Measurements from ENCODE around the gene CT55.
"Not testable (repeated sequence)": the region's sequence is repeated elsewhere in the genome, so short reads cannot be mapped to it uniquely, and the experiment has no call there.

The CT55 gene, protein sequence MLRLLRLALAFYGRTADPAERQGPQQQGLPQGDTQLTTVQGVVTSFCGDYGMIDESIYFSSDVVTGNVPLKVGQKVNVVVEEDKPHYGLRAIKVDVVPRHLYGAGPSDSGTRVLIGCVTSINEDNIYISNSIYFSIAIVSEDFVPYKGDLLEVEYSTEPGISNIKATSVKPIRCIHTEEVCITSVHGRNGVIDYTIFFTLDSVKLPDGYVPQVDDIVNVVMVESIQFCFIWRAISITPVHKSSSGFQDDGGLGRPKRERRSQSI

DNA sequence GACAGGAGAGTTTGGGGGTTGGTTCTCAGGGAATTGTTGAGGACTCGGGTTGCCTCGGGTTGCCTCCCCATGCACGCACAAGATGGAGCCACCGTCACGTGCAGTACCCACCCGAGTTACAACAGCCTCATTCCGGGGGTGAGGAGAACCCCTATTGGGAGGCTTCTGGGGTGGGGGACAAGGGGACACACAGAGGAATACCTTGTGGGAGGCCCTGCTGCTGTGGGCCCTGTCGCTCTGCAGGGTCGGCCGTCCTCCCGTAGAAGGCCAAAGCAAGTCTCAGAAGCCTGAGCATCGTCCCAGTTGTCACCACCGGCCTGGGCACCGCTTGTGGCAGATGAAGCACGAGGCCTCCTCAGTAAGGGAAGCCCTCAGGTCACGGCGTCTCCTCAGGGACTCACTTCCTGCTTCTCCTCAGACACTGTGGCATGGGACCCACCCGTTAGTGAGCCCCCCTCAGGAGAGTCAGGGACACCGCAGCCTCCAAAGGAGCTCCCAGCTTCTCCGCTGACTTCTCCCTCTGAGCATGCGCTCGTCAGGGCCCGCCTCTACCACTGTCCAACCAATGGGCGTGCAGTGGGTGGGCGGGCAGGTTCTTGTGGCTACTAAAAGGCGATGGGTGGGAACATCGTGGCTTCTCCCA lies at the start of gene CT55:
CT55 (minus strand) TSS at position 522 of the 643 bp plus-strand sequence; CDS start at position 295, 227 bp downstream.
- no peak for DNase-seq (ENCODE audit: low spot score)

DNA sequence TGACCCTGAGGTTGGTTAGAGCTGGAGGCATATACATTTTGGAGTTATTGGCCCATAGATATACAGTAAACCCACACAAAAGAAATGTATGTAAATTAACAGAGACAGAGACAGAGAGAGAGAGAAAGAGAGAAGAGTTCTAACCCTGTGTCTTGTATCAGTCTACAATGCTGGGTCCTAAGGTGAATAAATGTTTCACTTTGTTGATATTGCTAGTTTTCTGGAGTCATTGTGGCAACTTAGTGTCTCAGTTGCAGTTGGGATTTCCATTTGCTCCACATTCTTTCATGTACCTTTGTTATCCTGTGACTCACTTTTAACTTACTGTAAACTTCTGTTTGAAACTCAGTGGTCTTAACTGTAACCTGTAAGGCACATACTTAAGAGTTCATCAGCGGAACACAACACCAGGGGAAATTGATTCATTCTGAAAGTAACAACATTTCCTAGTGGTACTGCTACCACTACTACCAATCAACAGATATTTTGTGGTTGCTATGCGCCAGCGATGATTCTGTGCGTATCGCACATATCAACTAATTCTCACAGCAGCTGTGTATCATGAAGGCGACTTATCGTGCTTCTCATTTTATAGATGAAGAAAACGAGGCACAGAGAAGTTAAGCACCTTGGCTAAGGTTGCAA lies 42.1 kb upstream of the CT55 start:
- no peak for DNase-seq (ENCODE audit: low spot score)

DNA sequence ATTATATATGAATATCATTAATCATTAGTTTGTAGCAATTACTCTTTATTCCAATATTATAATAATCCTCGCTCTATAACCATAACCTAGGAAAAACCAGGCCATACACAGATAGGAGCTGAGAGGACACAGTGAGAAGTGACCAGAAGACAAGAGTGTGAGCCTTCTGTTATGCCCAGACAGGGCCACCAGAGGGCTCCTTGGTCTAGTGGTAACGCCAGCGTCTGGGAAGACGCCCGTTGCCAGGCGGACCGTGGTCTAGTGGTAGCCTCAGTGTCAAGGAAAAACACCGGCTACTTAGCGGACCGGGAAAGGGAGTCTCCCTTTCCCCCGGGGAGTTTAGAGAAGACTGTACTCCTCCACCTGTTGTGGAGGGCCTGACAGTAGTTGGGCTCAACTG lies 35.2 kb upstream of the CT55 start:
- not testable (repeated sequence) for DNase-seq (ENCODE audit: low spot score)

DNA sequence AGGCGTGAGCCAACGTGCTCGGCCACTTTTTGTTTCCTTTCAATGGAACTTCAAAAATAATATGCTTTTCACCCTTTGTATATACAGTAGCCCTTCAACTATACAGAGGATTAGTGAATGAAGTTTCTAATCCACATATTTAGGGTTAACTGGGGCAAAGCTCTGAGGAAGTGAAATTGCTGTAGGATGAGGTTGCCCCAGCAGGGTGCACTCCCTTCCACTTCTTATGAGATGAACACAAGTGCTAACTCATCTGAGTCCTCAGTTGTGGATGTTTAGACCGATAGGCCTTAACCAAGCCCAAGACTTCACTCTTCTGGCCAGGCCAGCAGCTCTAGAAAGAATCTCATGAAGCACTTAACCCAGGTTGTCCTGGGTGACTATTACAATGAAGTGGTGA lies 29.1 kb upstream of the CT55 start:
- DNase-seq (ENCODE audit: low spot score), result no peak

DNA sequence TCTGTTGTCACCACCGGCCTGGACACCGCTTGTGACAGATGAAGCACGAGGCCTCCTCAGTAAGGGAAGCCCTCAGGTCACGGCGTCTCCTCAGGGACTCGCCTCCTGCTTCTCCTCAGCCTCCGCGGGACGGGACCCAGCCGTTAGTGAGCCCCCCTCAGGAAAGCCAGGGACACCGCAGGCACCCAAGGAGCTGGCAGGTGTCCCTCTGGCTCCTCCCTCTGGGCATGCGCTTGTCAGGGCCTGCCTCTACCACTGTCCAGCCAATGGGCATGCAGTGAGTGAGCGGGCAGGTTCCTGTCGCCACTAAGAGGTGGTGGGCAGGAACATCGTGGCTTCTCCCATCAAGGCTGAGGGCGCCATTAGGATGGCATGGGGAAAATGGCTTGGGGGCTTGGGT lies 23.5 kb upstream of the CT55 start:
- DNase-seq (ENCODE audit: low spot score), result no peak

DNA sequence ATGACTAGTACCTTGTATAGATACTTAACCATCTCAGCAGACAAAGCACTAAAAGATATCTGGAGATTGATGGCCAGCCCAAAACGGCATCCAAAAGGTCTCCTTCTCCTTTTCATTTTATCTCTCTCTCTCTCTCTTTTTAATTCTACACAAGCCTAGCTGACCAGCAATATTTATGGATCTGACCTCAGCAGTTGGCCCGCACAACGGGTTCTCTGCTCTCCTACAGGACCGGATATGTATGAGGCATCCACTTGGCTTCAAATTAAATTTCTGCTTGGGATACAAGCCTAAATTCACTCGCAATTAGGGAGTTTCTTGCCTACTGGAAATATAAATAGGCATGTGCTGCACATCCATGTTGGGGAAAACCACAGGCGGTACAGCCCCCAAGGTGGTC lies 22.5 kb upstream of the CT55 start:
- no peak for DNase-seq (ENCODE audit: low spot score)

DNA sequence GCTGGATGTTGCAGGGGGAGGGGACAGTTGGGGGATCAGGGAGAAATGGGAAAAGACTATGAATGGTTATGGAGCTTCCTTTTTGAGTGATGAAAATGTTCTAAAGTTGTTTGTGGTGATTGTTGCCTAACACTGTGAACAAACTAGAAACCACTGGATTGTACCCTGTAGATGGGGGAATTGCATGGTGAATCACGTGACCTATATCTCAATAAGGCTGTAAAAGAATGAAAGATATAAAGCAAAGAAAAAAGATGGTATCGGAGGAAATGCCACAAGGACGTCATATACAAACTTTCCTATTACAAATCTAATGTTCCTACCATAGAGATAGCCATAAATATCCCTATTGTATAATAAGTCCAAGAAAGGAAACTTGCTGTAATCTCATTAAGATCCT lies 20.6 kb upstream of the CT55 start:
- DNase-seq (ENCODE audit: low spot score), result no peak

DNA sequence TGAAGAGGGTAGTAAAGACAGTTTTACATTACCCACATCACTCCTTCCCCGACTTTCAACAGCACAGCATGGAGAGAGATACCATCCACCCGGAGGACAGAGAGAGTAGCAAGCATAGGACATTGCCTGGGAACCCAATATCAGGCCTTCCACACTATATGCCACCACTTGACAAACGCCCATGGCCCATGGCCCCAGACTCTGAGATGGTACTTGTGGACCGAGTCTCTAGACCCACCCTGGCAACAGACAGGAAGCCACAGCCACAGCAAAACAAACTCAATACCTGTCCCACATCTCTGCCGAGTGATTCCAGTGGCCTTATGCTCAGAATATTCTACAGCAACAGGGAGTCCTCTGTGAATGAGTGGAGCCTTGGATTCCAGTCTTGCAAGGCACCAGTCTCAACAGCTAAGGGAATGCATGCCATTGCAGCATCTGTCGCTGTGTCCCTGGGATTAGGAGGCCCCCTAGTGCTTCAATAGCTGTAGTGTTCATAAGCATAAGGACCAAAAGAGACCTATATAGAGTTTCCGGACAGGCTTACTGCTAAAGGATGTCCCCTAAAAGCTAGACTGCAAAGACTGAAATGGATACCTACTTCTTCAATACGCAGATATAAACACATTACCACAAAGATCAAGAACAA lies 14.7 kb upstream of the CT55 start:
- no peak for DNase-seq (ENCODE audit: low spot score)

DNA sequence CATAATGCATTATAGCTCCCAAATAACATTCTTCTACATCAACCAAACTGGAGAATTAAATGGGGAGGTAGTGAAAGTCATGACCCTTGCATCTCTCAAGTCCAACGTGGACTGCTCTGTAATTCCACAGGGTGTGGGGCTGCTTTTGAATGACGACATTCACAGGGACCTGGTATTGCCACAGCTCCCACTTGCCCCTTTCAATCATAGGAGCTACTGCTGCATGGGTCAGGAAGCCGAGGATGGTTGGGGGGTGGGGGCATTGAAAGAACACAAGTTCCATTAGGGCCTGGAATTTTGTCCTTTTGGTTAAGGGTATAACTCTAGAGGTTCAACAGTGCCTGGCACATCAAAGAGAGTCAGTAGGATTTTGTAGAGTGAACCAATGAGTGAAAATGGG lies 7.4 kb upstream of the CT55 start:
- DNase-seq (ENCODE audit: low spot score), result no peak

DNA sequence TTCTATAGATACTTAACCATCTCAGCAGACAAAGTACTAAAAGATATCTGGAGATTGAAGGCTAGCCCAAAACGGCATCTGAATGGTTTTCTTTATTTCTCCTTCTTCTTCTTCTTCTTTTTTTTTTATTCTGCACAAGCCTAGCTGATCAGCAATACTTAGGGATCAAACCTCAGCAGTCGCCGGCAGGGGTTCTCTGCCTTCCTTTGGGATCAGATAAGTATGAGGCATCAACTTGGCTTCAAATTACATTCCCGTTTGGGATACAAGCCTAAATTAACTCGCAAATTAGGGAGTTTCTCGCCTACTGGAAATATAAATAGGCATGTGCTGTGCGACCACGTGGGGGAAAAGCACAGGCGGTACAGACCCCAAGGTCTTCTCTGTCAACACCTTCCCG lies 730 bp downstream of the CT55 start:
- DNase-seq (ENCODE audit: low spot score), result no peak

DNA sequence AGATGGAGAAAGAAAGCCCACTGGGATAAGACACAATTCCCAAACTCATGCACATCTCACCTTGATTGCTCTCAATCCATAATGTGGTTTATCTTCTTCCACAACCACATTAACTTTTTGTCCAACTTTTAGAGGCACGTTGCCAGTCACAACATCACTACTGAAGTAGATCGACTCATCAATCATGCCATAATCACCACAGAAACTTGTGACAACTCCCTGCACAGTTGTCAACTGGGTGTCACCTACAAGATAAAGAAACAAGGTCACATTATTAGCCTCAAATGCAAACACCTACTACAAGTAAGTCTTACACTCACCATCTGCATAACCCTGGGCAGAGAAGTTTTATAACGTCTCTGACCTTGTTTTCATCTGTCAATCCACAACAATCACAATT lies 1.7 kb downstream of the CT55 start:
- DNase-seq (ENCODE audit: low spot score), result not testable (repeated sequence)

DNA sequence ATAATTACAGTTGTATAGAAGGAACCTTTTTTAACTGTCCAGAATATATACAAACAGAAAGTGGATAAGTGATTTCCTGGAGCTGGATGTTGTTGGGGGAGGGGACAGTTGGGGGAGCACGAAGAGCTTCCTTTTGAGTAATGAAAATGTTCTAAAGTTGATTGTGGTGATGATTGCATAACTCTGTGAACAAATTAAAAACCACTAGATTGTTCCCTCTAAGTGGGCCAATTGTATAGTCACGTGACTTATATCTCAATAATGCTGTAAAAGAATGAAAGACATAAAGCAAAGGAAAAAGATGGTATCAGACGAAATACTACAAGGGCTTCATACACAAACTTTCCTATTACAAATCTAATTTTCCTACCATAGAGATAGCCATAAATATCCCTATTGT lies 2.7 kb downstream of the CT55 start:
- no peak for DNase-seq (ENCODE audit: low spot score)

DNA sequence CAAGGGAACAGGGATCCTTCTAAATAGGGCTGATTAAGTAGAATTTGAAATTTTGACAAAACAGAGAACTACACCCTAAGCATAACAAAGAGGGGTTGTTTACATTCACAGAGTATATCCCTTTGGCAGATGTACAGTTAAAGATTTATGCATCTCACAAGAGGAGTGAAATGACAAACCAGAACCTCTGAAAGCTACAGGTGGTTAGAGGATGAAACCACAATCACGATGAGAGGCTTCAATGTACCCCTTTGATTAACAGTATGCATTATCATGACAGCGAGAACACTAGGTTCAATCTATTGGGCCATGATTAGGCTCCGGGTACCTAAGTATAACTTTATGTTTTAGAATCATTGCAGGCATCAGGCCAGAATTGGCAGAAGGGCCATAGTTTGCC lies 16.5 kb downstream of the CT55 start:
- DNase-seq (ENCODE audit: low spot score), result not testable (repeated sequence)

DNA sequence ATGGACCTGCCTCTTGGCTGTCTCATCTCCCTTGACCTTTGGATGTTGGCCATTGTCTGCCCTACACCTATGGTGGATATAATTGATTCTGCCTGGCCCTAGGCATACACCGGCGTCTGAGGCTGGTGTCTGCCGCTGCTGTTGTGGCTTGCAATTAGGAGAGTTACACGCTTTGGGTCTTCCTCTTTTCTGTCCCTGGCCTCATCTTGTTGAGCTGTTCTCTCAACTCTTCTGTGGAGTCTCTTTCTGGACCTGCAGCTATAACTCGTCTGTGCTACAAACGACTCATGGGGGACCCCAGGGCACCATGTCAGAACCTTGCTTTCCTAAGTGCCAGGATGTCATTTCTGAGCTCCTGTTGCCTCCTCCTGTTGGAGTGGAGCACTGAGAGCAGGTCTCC lies 45.1 kb downstream of the CT55 start:
- not testable (repeated sequence) for DNase-seq (ENCODE audit: low spot score)

DNA sequence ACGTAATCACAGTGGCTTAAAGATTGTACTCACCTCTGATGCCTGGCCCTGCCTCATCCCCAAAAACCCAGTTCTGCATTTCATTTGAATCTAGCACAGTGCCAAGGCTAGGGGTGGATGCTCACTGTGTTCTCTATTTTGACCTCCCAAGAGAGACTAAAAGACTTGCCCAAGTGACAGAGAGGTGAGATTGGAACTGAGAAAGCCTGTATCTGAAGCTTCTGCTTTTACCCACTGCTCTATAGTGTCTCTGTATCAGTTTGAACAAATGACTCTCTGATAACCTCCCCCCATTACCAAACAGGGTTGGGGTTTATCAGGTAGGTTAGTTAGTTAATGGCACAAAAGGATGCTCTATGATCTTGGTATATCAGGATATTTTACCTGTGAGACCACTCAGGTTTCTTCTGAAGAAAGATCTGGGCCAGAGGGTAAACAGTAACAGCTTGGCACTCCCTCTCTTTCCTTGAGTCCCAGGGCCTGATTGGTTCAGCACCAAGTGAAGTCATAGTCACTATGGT lies 51.1 kb downstream of the CT55 start, which contains the start of gene ETDB:
ETDB (minus strand) TSS at position 471 of the 521 bp plus-strand sequence. CDS start 1,265 bp downstream, outside the sequence.
- not testable (repeated sequence) for DNase-seq (ENCODE audit: low spot score)

DNA sequence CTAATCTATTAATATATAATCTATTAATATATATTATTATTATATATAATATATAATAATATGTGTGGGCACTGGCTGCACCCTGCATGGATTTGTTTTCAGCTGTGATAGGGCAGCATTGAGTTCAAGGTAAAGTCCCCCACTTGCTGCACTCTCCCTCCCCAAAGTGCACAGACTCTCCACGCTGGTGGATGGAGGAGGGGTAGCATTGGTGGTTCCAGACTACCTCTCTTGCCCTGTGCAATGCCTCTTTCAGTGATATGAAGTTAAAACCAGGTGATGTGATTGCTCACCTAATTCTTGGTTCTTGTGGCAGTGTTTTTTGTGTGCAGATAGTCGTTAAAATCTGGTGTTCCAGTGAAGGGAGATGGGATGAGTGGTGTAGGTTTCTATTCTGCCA lies 55.1 kb downstream of the CT55 start:
- DNase-seq (ENCODE audit: low spot score), result not testable (repeated sequence)

DNA sequence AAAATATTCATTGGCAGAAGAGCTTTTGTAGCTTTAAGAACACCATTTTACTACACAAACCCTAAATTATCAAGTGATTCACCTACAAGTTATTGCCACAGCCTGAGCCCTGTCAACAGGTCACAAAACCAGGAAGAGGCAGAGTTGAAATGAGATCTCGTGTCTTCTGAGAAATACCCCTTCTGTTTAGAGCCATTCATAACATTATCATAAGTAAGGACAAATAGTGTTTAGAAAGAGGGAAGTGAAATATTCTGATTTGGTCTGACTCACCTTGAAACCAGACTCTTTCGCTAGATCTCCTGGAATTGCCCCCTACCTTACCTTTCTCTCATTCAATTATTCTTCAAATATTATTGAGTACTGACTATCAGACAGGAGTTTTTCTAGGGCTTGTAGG lies 56.8 kb downstream of the CT55 start:
- DNase-seq (ENCODE audit: low spot score), result no peak

DNA sequence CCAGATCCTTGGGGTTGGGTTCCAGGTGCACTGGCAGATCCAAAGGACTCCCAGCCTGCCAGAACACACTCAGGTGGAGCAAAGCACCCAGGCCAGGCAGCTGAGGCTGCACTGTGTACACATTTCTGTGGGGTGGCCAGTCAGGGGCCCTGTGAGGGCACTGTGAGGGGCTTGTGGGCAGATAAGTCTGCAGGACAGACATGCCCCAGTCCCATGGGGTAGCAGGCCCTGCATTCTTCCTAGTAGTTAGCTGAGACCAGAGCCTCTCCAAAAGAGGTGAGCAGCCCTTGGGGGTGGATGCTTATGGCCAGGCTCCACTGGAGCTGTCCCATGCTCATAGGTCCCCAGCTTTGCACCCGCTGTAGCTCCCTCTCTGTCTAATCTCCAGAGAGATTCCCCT lies 58.5 kb downstream of the CT55 start:
- no peak for DNase-seq (ENCODE audit: low spot score)

DNA sequence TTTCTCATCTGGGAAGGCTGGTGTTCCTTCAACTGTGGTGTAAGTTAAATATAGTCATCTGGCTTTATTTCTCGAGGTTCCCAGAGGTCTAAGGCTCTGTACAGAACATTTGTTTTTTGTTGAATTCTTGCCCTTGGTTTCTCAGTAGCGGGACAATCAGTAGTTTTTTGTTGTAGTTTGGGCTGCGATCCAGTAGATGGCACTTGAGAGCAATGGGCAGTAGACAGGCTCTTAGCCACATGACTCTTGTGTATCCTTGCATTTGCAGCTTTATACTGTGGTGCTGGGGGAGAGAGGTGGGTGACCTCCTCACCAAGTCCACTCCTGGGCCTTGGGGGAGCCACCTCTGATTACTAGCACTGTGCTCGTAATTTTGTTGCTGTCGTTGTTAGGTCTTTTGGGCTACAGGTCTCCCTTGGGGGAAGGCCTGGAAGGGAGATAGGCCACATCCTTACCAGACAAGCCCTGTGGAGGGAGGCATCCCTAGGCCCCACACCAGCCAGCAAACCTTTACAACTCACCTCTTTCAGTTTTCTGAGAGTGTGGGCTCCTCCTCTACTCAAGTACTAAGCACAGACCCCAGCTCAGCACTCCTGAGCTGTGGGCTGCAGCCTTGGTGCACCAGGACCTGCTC lies 59.0 kb downstream of the CT55 start:
- no peak for DNase-seq (ENCODE audit: low spot score)

DNA sequence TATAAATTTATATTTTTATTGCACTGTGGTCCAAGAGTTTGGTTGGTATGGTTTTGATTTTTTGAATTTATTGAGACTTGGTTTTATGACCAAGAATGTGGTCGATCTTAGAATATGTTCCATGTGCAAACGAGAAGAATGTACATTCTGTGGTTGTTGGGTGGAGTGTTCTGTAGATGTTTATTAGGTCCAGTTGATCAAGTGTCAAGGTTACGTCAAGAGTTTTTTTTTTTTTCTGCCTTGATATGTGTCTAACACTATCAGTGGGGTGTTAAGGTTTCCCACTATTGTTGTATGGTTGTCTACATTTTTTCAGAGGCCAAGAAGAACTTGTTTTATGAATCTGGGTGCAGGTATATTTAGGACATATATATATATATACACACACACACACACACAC lies 61.6 kb downstream of the CT55 start:
- no peak for DNase-seq (ENCODE audit: low spot score)

All from left forelimb (tissue), 1 donor.